Smooth muscle cell (in vitro differentiated cells): Measurements from ENCODE around the gene UBE2E2. TPM values are rescaled to one million over a fixed set of nuclear protein-coding genes. Genes with fewer than 3 reads are reported as not detected.
"Not testable (repeated sequence)": the region's sequence is repeated elsewhere in the genome, so short reads cannot be mapped to it uniquely, and the experiment has no call there.

ENCODE experiments used
- DNase-seq: peaks from one replicate; lab custom pipeline; 2025; ENCODE audit not compliant: unreplicated experiment; lab: John Stamatoyannopoulos, UW
- H2AFZ ChIP-seq: fragments of 200-600 bp; sonication (generic); 2 replicates; pipeline ENCODE4 v1.6.0; 2016; ENCODE audit warnings: antibody characterized with exemption, low read depth, mild to moderate bottlenecking
- H3F3A ChIP-seq: fragments of 200-600 bp; sonication (generic); 2 replicates; pipeline ENCODE4 v1.6.0; 2017; ENCODE audit warnings: antibody characterized with exemption, low read depth
- H3K27ac ChIP-seq: fragments of 200-600 bp; sonication (generic); 2 replicates; pipeline ENCODE4 v1.5.1; 2016; ENCODE audit warnings: low read depth, mild to moderate bottlenecking
- H3K27me3 ChIP-seq: fragments of 200-600 bp; sonication (generic); 2 replicates; pipeline ENCODE4 v1.6.1; 2016; ENCODE audit warnings: low read depth, mild to moderate bottlenecking
- H3K36me3 ChIP-seq: fragments of 200-600 bp; sonication (generic); 2 replicates; pipeline ENCODE4 v1.5.1; 2016; ENCODE audit warnings: low read depth
- H3K4me1 ChIP-seq: fragments of 200-600 bp; sonication (generic); 2 replicates; pipeline ENCODE4 v1.5.1; 2016; ENCODE audit warnings: low read depth
- H3K4me2 ChIP-seq: fragments of 200-600 bp; sonication (generic); 2 replicates; pipeline ENCODE4 v1.6.0; 2016; ENCODE audit warnings: mild to moderate bottlenecking
- H3K4me3 ChIP-seq: fragments of 200-600 bp; sonication (generic); 2 replicates; pipeline ENCODE4 v1.5.1; 2016; ENCODE audit warnings: mild to moderate bottlenecking
- H3K79me2 ChIP-seq: fragments of 200-600 bp; sonication (generic); 2 replicates; pipeline ENCODE4 v1.6.0; 2016; ENCODE audit warnings: low read depth, mild to moderate bottlenecking
- H3K9ac ChIP-seq: fragments of 200-600 bp; sonication (generic); 2 replicates; pipeline ENCODE4 v1.6.0; 2016; ENCODE audit warnings: low read depth
- H3K9me3 ChIP-seq: fragments of 200-600 bp; sonication (generic); replicated peaks from 2 replicates; pipeline ENCODE4 v1.5.1; 2016; ENCODE audit warnings: low read depth
- H4K20me1 ChIP-seq: fragments of 200-600 bp; sonication (generic); 2 replicates; pipeline ENCODE4 v1.6.0; 2016; ENCODE audit warnings: low read depth
- CTCF ChIP-seq: fragments of 200-600 bp; sonication (generic); IDR thresholded peaks from 2 replicates; pipeline ENCODE4 v1.5.1; 2017; ENCODE audit warnings: borderline replicate concordance, mild to moderate bottlenecking, antibody characterized with exemption; ENCODE audit not compliant: insufficient read depth, poor library complexity, severe bottlenecking
- WGBS: methylation state at CpG from one replicate; pipeline ENCODE4 v1.1.7; 2016; ENCODE audit warnings: low lambda C conversion rate; 5-methylcytosine and 5-hydroxymethylcytosine counted together
- polyA plus RNA-seq: library from polyadenylated mRNA; unstranded; fragments of >200 nt; fragmentation: Nextera tagmentation; extraction: Ambion mirVana; gene quantifications from 2 replicates; pipeline ENCODE4 v1.2.1, GENCODE V29; 2016
- total RNA-seq: library from RNA; depleted of rRNA; stranded (reverse); fragments of >200 nt; gene quantifications from 2 replicates; pipeline ENCODE4 v1.2.3, GENCODE V29; 2014

Gene UBE2E2
- total and polyA plus RNA-seq, 2 experiments from 2014 or later, result 65.9 to 121 TPM

DNA sequence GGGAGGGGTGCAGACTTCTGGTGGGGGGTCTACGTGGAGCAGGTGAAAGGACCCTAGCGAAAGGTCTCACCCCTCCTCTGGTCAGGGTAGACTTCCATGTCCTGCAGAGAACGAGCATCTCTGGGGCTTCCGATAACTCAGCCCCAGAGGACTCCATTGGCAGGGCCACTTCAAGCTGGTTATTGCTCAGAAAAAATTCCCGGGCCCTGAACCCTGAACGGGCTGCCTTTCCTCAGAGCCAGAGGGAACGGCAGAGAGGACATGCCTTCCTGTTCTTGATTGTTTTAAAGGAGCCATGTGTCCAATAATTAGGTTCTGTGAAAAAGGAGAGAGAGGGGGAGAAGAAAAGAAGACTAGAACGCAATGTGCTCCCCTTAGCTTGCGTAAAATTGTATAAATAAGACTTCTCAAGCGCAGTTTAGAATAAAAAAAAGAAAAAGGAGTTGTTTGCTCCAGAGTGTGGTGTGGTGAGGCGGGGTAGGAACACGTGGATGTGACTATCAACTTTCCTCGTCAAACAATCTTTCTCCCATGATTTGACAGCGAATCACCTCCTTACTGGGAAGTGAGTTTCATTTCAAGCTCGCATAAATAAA, 409.3 kb downstream of the UBE2E2 start:
- peak overlapping the region; percentile 42 for H3K4me2 ChIP-seq
- no peaks in the 10 kb centered on the region for H3K36me3 ChIP-seq

DNA sequence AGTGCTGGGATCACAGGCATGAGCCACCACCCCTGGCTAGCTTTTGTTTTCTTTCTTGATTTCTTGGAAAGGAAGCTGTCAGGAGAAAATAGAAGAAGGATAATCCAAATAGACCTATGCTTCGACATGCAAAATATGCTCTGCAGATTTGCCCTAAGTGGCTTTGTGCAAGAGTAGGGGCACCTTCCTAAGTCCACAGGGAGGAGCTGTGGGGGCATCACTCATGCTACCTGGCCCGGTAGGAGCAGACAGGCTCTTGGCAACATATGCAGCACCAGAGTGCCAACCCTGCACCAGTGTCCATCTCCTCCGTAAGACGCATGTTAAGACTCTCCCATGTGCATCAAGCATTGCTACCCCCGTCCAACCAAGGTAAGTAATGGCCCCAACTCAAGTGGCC, 411.9 kb downstream of the UBE2E2 start:
- Histone ChIP-seq H3K36me3 (no peaks in the 10 kb centered on the region), H3K9me3 (peaks cover 2% of the 10 kb centered on the region), H3K4me3 (no peak overlapping the region), H4K20me1 (no peaks in the 10 kb centered on the region), H2AFZ (no peak overlapping the region), H3F3A (no peaks in the 10 kb centered on the region), H3K79me2 (no peaks in the 10 kb centered on the region), H3K4me2 (no peak overlapping the region), H3K4me1 (peaks cover 7% of the 10 kb centered on the region), H3K27me3 (no peaks in the 10 kb centered on the region), H3K9ac (no peak overlapping the region), H3K27ac (no peak overlapping the region)
- no peak for DNase-seq
- no peak for TF ChIP-seq CTCF
- WGBS, result 94% methylated on average over 5 of the region's 5 CpGs

More for the DNA sequence above, 409.3 kb downstream of the UBE2E2 start:
- Histone ChIP-seq H3K9ac (no peak overlapping the region), H4K20me1 (no peaks in the 10 kb centered on the region), H3K4me3 (no peak overlapping the region), H3K9me3 (no peaks in the 10 kb centered on the region), H3K79me2 (no peaks in the 10 kb centered on the region), H3F3A (no peaks in the 10 kb centered on the region), H3K27ac (peak overlapping the region; percentile 39), H2AFZ (no peak overlapping the region), H3K4me1 (peaks cover 7% of the 10 kb centered on the region), H3K27me3 (no peaks in the 10 kb centered on the region)
- WGBS, result 70% methylated on average over 15 of the region's 15 CpGs
- DNase-seq, result no peak
- TF ChIP-seq CTCF, result no peak

- H3K36me3 ChIP-seq, H3K9me3 ChIP-seq, H3K9ac ChIP-seq, DNase-seq, H3K27ac ChIP-seq, H2AFZ ChIP-seq, H3K79me2 ChIP-seq, H3K4me1 ChIP-seq, H3F3A ChIP-seq, H3K4me3 ChIP-seq, H3K27me3 ChIP-seq, H4K20me1 ChIP-seq, H3K4me2 ChIP-seq: not testable (repeated sequence)
- 94% methylated on average over 2 of the region's 2 CpGs for WGBS
Measured at GRCh38 chr3:23618475-23618874, 415.3 kb downstream of the UBE2E2 start.

DNA sequence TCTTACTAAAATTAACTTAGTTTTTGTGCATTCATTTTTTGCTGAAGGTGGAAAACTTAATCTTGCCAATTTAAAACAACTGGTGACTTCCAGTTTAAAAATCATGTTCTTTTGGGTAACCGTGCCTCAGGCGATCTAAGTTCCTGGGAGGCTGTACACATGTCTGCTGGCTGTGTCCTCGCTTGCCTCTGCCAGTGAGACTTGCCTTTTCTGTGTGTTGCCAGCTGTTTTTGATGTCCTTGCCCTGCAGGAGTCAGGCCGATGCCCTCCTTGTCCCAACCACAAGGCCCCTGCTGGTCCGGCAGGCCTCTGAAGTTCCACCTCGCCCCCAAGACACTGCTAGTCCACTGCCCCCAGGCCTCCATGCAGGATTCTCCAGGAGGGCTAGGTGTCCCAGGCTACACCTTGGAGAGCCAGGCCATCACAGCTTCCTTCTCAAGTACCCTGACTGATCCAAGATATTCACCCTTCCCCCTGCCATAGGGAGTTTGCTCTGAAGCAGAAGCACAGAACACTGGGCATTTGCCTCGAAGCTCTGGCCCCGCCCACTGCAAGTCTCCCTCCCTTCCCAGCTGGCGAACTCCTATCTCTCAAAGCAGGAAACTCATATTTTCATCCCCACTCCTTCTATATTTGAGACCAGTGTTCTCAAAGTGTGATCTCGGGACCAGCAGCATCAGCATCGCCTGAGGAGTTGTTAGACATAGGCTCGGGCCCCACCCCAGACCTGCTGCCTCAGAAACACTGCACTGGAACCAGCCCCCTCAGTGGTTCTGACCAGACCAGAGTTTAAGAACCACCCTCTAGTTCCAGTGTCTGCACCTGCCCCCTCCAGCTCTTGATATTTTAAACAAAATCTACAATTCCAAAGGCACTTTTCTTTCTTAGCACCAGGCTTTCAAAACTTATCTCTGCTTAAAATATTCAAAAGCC, 416.8 kb downstream of the UBE2E2 start:
- no peak overlapping the region for H3K27ac ChIP-seq
- H4K20me1 ChIP-seq, result no peaks in the 10 kb centered on the region
- H3K79me2 ChIP-seq, result no peaks in the 10 kb centered on the region
- H3K27me3 ChIP-seq, result no peaks in the 10 kb centered on the region
- WGBS, result 87% methylated on average over 12 of the region's 12 CpGs
- H3F3A ChIP-seq, result no peaks in the 10 kb centered on the region
- H3K36me3 ChIP-seq, result no peaks in the 10 kb centered on the region
- no peak overlapping the region for H2AFZ ChIP-seq
- H3K9me3 ChIP-seq, result peaks cover 2% of the 10 kb centered on the region
- H3K4me2 ChIP-seq, result no peak overlapping the region
- no peak overlapping the region for H3K9ac ChIP-seq
- H3K4me3 ChIP-seq, result no peak overlapping the region
- TF ChIP-seq CTCF, result no peak
- DNase-seq, result no peak
- no peaks in the 10 kb centered on the region for H3K4me1 ChIP-seq
